GM12892 (cell line): ENCODE measurements around the gene PLOD2.

Source experiments
- DNase-seq: peaks from one replicate; pipeline ENCODE4 v3.0.0; 2011; ENCODE audit not compliant: insufficient read length
- FAIRE-seq: peaks from 2 replicates; lab custom pipeline; 2011; peaks lifted over from hg19 to GRCh38; lab: Jason Lieb, UNC
- POLR2A ChIP-seq: IDR thresholded peaks from 2 replicates; pipeline ENCODE4 v1.6.1; 2011; ENCODE audit warnings: low read depth, low read length, control low read depth
- POLR2AphosphoS5 ChIP-seq: IDR thresholded peaks from 2 replicates; pipeline ENCODE4 v1.6.1; 2011; ENCODE audit warnings: low read depth, low read length, control low read depth
- TAF1 ChIP-seq: IDR thresholded peaks from 2 replicates; pipeline ENCODE4 v1.6.1; 2011; ENCODE audit warnings: low read depth, mild to moderate bottlenecking, control low read depth, low read length, borderline replicate concordance

The PLOD2 gene

GRCh38 chr3:146184241-146185015 is 23.4 kb upstream of the PLOD2 start:
- TF ChIP-seq POLR2A = no peak
- TF ChIP-seq POLR2AphosphoS5 = no peak
- no peak for TF ChIP-seq TAF1
- no peak for FAIRE-seq

DNA sequence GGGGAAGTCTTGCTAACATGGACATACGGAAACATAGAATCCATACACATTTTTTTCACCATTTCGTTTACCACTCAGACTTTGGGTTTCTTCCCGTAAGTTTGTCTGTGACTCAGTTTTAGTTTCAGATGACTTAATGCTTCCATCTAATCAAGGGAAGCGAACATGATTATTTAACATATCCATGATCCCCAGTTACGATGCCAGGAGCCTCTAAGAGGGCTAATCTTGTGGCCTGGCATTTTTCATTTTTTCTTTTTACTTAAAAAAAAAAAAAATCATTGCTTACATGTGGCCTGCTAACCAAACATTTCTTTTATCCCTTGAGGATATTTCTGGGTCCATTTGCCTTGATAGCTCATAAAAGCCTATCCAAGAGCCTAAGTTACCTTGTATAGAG is 20.2 kb upstream of the PLOD2 start:
- FAIRE-seq = no peak
- DNase-seq = no peak
- TF ChIP-seq POLR2A (no peak), POLR2AphosphoS5 (no peak), TAF1 (no peak)

More at GRCh38 chr3:146184241-146185015, 23.4 kb upstream of the PLOD2 start:
- no peak for DNase-seq

GRCh38 chr3:146180376-146180775 is 19.4 kb upstream of the PLOD2 start:
- no peak for DNase-seq
- TF ChIP-seq POLR2AphosphoS5 = no peak
- no peak for TF ChIP-seq TAF1
- no peak for TF ChIP-seq POLR2A
- FAIRE-seq = no peak

GRCh38 chr3:146178006-146178689 is 17.2 kb upstream of the PLOD2 start:
- no peak for FAIRE-seq
- TF ChIP-seq POLR2AphosphoS5 = no peak
- TF ChIP-seq TAF1 = no peak
- no peak for TF ChIP-seq POLR2A

DNA sequence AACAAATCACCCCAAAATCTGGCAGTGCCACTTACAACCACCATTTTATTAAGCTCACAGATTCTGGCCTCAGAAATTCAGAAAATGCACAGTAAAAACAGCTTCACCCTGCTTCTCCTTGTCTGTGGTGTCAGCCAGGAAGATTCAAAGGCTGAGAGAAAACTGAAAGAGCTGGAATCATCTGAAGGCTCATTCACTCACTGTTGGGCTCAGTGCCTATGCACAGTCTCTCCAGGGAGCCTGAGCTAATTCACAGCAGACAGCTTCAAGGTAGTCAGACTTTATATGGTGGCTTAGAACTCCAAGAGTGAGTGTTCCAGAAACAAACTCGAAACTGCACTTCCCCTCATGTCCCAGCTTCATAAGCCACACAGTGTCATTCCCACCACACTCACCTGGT is 16.5 kb upstream of the PLOD2 start:
- DNase-seq (no peak), FAIRE-seq (no peak)
- TF ChIP-seq POLR2AphosphoS5 (no peak), TAF1 (no peak), POLR2A (no peak)

More at GRCh38 chr3:146178006-146178689, 17.2 kb upstream of the PLOD2 start:
- no peak for DNase-seq

GRCh38 chr3:146177072-146177471 is 16.1 kb upstream of the PLOD2 start:
- no peak for DNase-seq
- no peak for FAIRE-seq
- TF ChIP-seq TAF1 = no peak
- no peak for TF ChIP-seq POLR2AphosphoS5
- TF ChIP-seq POLR2A = no peak

- FAIRE-seq (no peak), DNase-seq (no peak)
- TF ChIP-seq POLR2AphosphoS5 (no peak), TAF1 (no peak), POLR2A (no peak)
Observed at GRCh38 chr3:146172586-146172985, 11.6 kb upstream of the PLOD2 start.

- TF ChIP-seq TAF1 (no peak), POLR2A (no peak), POLR2AphosphoS5 (no peak)
- no peak for FAIRE-seq
- no peak for DNase-seq
Observed at GRCh38 chr3:146170591-146170990, 9.6 kb upstream of the PLOD2 start.

- no peak for DNase-seq
- no peak for FAIRE-seq
- TF ChIP-seq POLR2AphosphoS5 (no peak), TAF1 (no peak), POLR2A (no peak)
Observed at GRCh38 chr3:146169891-146170290, 8.9 kb upstream of the PLOD2 start.

DNA sequence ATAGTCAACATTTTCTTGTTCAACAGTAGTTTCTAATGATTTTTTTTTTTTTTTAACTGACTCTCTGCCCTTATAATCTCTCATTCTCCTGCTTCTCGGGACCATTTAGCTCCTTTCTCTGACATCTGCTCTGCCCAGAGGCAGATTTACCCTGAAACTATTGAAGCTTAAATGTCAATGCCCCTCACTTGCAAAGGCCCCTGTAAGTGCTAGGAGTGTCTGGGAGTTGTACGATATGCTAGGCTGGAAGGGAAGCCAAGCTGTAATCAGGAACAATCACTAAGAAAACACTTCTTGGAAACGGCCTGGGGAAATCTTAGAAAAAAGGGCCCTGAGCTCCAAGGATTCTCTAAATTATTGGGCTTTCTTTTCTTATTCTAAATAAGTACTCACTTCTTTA is 5.8 kb upstream of the PLOD2 start:
- TF ChIP-seq POLR2AphosphoS5 (no peak), TAF1 (no peak)

GRCh38 chr3:146166415-146166821 is 5.4 kb upstream of the PLOD2 start:
- TF ChIP-seq POLR2A = no peak
- TF ChIP-seq POLR2AphosphoS5 = no peak
- no peak for TF ChIP-seq TAF1
- DNase-seq (no peak), FAIRE-seq (no peak)

More for the DNA sequence above, 5.8 kb upstream of the PLOD2 start:
- DNase-seq (no peak), FAIRE-seq (no peak)
